ENCODE measurements around the gene ZNF23. TPM values are rescaled to one million over a fixed set of nuclear protein-coding genes. Genes with fewer than 3 reads are reported as not detected.
A peak's percentile ranks its signal among the peaks of the same experiment; 100 is the strongest.

ZNF23 gene
- total RNA-seq, 4 donors from 2014 or later: 4.4 to 28.9 (median 9.5) TPM

- TF ChIP-seq CTCF (IDR thresholded peaks at IDR 0.05) (peak in 2 of 6 experiments; percentile 12 to 14), POLR2A (IDR thresholded peaks at IDR 0.05) (no peak)
- Histone ChIP-seq H3K4me3 (no peak overlapping the region), H3K36me3 (no peaks in the 10 kb centered on the region), H3K27ac (no peak overlapping the region), H3K4me1 (no peaks in the 10 kb centered on the region), H3K9me3 (peaks cover 0 to 22% (median 8%) of the 10 kb centered on the region in 4 donors), H3K27me3 (no peaks in the 10 kb centered on the region)
- DNase-seq: no peak
Observed at GRCh38 chr16:71441348-71442050, 20.5 kb downstream of the ZNF23 start.

- no peaks in the 10 kb centered on the region for H3K4me1 ChIP-seq
- TF ChIP-seq CTCF (IDR thresholded peaks at IDR 0.05) (no peak), POLR2A (IDR thresholded peaks at IDR 0.05) (no peak)
- peaks cover 0 to 21% (median 5%) of the 10 kb centered on the region in 4 donors for H3K9me3 ChIP-seq
Observed at GRCh38 chr16:71440669-71441347, 21.2 kb downstream of the ZNF23 start.

GRCh38 chr16:71439523-71439922 lies 22.5 kb downstream of the ZNF23 start:
- H3K9me3 ChIP-seq: peaks cover 0 to 10% (median 4%) of the 10 kb centered on the region in 4 donors
- no peak for DNase-seq
- no peak overlapping the region for H3K27ac ChIP-seq
- no peak for TF ChIP-seq POLR2A (IDR thresholded peaks at IDR 0.05)
- no peak for TF ChIP-seq CTCF (IDR thresholded peaks at IDR 0.05)
- H3K4me3 ChIP-seq: no peak overlapping the region
- H3K27me3 ChIP-seq: no peaks in the 10 kb centered on the region
- no peaks in the 10 kb centered on the region for H3K4me1 ChIP-seq
- H3K36me3 ChIP-seq: no peaks in the 10 kb centered on the region

More at GRCh38 chr16:71440669-71441347, 21.2 kb downstream of the ZNF23 start:
- no peak overlapping the region for H3K27ac ChIP-seq
- no peaks in the 10 kb centered on the region for H3K36me3 ChIP-seq
- DNase-seq: no peak
- H3K4me3 ChIP-seq: no peak overlapping the region
- H3K27me3 ChIP-seq: no peaks in the 10 kb centered on the region

GRCh38 chr16:71436473-71436872 lies 25.6 kb downstream of the ZNF23 start:
- TF ChIP-seq POLR2A (IDR thresholded peaks at IDR 0.05) (no peak), CTCF (IDR thresholded peaks at IDR 0.05) (no peak)
- H3K4me1 ChIP-seq: no peaks in the 10 kb centered on the region
- H3K4me3 ChIP-seq: no peak overlapping the region
- no peak overlapping the region for H3K27ac ChIP-seq
- no peaks in the 10 kb centered on the region for H3K9me3 ChIP-seq
- no peak for DNase-seq
- no peaks in the 10 kb centered on the region for H3K36me3 ChIP-seq
- H3K27me3 ChIP-seq: no peaks in the 10 kb centered on the region

- Histone ChIP-seq H3K27me3 (no peaks in the 10 kb centered on the region), H3K9me3 (no peaks in the 10 kb centered on the region), H3K4me3 (no peak overlapping the region), H3K27ac (no peak overlapping the region), H3K4me1 (no peaks in the 10 kb centered on the region), H3K36me3 (no peaks in the 10 kb centered on the region)
- TF ChIP-seq POLR2A (IDR thresholded peaks at IDR 0.05) (no peak), CTCF (IDR thresholded peaks at IDR 0.05) (no peak)
- DNase-seq: no peak
Observed at GRCh38 chr16:71432906-71433305, 29.1 kb downstream of the ZNF23 start.

Measured in Peyer's patch (tissue), 4 donors.